ENCODE measurements around the gene MYO7A.

- TF ChIP-seq MAX (CRISPR knock-in tag; IDR thresholded peaks at IDR 0.05) (no peak), SP1 (CRISPR knock-in tag; conservative IDR thresholded peaks at IDR 0.05) (no peak), SOX15 (CRISPR knock-in tag; IDR thresholded peaks at IDR 0.05) (no peak)
Observed at GRCh38 chr11:77118971-77119370, 9.1 kb upstream of the MYO7A start.
